ENCODE data around the gene CCDC88B.

GRCh38 chr11:64351136-64351631 lies 11.2 kb downstream of the CCDC88B start:
- TF ChIP-seq, protein P1, sequence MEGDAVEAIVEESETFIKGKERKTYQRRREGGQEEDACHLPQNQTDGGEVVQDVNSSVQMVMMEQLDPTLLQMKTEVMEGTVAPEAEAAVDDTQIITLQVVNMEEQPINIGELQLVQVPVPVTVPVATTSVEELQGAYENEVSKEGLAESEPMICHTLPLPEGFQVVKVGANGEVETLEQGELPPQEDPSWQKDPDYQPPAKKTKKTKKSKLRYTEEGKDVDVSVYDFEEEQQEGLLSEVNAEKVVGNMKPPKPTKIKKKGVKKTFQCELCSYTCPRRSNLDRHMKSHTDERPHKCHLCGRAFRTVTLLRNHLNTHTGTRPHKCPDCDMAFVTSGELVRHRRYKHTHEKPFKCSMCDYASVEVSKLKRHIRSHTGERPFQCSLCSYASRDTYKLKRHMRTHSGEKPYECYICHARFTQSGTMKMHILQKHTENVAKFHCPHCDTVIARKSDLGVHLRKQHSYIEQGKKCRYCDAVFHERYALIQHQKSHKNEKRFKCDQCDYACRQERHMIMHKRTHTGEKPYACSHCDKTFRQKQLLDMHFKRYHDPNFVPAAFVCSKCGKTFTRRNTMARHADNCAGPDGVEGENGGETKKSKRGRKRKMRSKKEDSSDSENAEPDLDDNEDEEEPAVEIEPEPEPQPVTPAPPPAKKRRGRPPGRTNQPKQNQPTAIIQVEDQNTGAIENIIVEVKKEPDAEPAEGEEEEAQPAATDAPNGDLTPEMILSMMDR (IDR thresholded peaks at IDR 0.05 in 2 of 3, conservative IDR thresholded peaks at IDR 0.05 in 1 of 3; ENCODE audit: control insufficient read depth in 2 of 3, extremely low read depth in 1 of 3, insufficient read depth in 1 of 3, low read depth in 3 of 3, low read length in 3 of 3), result no peak
- no peak for TF ChIP-seq POLR2A (IDR thresholded peaks at IDR 0.05; ENCODE audit: low read depth, low read length)
- TF ChIP-seq SMC3 (IDR thresholded peaks at IDR 0.05; ENCODE audit: borderline replicate concordance, low read length), result no peak
